EH (cell line): ENCODE data around the gene RUNX1.
"Not testable (repeated sequence)": the region's sequence is repeated elsewhere in the genome, so short reads cannot be mapped to it uniquely, and the experiment has no call there.

Source experiments
- DNase-seq: peaks from one replicate; pipeline ENCODE4 v3.0.0-alpha.2; 2015; ENCODE audit warnings: low read depth

RUNX1 gene

DNA sequence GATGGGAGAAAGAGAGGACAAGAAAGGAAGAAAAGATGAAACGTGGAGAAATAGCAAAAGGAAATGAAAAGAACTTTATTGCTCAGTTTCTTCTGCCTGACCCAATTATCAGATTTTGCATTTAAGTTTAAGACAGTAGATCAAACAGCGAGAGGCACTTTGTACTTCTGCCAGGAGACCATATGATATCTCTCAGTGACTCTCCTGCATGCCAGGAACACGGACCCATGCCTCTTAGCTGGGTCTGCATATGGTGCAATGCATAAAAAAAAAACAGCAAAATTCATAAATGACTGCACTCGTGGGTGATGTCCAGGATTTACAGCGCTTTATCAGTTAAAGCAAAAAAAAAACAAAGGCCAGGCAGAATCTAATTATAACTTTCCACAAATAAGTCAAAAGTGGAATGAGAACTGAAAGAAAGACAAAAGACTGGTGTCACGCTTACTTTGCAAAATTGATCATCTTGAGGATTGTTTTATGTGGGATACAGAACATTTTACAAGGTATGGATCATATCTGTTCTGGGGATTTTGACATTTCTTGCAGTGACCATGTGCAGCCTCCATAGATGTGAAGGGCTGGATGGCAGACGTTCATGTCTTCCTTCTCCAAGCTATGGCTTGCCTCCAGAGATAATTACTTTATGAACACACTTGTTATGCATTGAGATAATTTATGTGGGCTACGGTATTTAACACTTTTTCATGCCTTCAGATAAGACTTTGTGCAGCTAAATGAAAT, 79.5 kb downstream of the RUNX1 start:
- DNase-seq, result no peak

DNA sequence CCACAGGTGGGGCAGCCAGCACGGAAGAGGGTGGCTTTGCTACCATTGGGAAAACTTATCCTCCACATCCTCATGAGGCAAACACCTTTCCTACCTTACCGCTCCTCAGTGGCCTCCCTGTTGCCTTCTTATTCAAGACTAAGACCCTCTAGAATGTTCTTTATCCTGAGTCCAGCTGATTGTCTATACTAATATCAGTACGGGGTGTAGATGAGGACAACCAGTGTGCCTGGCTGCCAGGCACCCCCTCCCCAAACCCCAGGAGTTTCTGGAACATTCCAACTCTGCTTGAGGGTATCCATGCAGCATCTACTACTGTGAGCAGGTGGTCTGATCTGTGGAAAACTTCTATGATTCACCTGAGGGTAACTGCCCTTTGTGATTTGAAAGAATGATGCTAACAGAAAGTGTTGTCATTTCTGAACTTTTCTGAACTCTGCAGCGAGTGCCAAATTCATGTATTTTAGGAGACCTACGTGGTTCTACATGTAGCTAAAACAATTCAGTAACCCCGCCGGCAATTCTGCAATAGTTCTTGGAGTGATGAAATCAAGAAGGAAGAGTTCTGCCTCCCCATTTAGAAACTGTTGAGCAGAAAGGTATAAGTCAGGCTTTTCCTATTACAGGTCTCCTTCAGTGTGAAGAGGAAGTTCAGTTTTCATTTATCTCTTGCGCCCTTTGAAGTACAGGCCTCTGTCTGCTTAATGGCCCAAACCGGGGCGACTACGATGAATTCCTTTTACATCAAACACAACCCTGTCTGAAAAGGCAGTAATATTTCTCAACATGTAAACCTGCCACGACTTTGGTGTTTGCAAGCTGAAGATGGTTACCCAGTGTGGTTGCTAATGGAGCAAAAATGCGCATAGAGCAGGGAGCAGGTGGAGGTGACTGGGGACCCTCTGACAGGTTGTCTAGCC, 80.4 kb downstream of the RUNX1 start:
- DNase-seq, result no peak

DNA sequence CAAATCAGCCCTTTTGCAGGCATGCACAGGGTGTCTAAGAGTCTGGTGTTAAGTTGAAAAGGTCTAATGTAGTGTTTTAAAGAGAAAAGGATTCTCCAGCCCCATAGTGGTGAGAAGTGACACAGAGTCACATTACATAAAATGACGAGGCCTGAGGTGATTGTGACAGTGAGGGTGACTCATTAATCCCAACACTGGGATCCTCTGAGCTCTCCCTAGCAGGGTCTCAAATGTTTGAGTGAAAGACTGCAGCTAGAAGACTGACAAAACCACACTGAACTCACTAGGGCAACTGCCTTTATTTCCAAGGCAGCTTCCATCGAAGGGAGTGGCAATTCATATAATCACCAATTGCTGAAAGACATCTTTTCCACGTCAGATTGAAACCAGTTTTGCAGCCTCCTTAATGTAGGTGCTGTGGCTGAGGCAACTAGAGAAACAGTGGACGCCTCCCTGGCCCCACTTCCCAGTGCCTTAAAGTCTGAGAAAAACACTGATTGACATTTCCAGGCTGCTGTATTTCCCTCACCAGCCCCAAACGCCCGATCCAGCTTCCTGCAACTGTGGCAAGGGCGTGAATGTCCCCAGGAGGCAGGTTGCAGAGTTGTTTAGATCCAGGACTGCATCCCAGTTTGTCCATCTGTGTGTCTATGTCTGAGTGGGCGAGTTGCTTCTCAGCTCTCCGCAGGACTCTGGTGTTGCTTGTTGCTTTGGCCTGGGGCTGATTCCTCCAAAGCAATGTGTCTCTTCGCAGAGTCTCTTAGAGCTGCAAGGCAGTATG, 81.4 kb downstream of the RUNX1 start:
- peak; percentile 64 for DNase-seq

DNA sequence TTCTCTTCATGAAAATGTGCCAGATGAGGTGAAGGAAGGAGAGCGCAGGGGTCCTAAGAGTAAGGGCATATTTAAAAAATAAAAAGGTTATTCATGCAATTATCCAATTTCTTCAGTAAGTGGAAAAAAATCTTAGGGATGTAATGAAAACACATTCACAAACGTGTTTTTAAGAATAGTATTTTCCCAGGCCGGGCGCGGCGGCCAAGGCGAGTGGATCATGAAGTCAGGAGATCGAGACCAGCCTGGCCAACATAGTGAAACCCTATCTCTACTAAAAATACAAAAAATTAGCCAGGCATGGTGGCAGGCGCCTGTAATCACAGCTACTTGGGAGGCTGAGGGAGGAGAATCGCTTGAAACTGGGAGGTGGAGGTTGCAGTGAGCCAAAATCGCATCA, 82.2 kb downstream of the RUNX1 start:
- DNase-seq, result not testable (repeated sequence)

DNA sequence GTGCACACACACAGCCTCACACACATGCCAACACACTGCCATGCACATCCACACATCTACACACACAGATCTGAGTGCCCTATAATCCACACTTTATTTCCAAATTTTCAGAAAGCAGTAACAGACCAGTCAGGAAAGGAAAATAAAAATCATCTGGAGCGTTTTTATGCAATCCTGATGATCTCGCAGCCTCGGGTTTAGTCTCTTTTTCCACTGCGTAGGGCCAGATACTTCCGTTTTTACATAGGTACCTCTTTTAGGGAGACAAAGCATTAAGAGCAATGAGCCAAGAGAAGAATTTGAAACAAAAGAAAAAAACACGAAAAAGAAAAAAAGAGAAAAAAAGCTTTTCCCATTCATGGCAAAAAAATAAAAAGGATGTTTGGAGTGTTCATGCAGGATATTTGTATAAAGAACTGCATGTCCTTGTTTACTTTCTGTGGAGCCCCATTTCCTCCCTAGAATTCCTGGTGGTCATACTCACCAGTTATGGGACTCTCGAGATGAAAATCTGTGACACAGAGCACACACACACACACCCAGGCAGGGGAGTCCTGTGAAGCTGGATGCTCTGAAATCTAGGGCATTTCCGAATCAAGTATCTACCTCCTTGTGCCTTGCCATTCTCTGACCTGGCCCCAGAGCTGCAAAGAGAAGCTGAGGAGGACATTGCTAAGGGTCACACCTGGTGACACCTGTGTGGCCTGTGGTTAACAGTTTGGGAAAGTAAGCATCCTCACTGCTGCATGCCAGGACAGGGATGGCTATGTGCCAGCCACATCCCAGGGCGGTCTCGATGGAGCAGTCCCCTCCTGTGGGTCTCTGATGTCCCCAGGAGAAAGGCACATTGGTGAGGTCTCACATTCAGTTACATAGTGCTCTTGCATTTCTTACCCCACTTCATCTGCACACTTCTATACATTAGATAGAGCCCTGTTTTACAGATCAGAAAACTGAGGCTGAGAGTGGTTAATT, 83.6 kb downstream of the RUNX1 start:
- DNase-seq, result peak; percentile 90

DNA sequence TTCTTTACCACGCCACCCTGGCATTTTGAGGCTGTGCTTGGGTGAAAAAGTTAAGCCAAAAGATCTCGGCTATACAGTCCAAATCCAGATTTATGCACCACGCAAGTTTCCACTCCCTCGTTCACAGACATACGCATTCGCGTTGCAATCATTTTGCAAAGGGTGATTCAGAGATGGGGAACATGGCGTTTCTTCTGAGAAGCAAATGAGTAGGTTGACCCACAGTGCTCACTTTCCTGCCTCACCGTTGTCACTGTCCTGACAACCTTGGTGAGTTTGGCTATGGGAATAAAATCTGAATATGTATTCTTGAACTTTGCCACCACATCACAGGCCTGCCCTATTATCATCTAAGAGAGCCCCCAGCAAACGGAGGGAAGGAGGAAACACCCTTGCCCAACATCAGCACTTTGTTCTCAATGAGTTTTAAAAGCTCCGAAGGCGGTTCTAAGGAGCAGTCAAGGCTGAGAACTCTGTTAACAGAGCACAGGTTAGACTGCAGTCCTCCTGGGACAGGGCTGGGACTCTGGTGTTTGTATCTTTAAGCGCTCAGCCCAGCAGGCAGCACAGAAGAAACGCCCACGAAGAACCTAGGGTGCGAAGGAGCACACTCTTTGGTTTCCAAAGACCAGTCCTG, 86.4 kb downstream of the RUNX1 start:
- peak; percentile 32 for DNase-seq

DNA sequence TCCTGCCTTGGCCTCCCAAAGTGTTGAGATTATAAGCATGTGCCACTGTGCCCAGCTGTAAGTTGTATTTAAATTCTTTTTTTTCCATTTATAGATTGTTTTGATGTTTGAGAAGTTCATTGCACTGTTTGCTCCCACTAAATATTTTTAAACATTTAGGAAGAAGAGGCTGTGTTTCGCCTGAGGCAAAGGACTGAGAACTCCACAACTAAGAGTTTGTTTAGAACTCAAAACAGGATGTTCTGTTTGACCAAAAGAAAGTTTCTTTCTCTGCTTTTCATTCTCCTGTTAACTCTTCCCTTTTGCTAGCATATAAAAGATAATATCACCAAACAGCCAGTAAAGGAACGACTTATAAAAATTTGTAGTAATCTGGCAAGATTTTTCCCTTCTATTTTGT, 87.0 kb downstream of the RUNX1 start:
- peak; percentile 36 for DNase-seq

DNA sequence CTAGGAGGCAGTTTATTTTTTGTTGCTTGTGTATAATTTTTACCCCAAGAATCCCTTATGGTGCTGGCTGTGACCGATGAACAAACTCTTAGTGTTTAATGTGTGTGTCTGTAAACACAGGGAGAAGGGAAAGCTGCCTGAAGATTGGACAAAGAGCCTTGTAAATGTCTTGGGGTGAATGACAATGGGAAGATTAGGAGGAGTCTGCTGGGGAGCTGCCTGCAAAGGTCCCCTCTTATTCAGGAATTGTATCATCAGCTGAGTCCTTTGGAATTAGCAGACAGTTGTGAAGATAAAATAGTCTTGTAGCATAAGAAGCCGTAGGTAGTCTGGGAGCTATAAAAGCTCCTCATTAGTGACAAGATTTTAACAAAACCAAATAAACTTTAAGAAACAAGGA, 88.4 kb downstream of the RUNX1 start:
- no peak for DNase-seq

DNA sequence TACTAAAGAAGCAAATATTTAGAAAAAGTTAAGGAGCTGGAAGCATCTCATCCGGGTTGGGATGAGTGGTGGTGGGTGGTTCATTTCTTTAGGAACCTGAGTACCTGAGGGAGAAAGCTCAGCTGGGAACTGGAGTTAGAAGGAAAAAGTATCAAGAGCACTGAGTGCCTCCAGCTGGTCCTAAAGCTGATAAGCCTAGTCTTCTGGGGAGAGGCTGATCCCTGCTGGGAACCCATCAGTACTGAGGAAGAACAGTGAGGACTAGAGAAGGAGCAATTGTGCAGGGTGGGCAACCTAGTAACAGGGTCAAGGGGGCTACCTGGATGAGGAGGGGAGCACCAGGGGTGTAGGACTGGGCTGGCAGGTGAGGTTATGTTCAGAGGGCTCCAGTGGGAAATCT, 89.5 kb downstream of the RUNX1 start:
- no peak for DNase-seq

DNA sequence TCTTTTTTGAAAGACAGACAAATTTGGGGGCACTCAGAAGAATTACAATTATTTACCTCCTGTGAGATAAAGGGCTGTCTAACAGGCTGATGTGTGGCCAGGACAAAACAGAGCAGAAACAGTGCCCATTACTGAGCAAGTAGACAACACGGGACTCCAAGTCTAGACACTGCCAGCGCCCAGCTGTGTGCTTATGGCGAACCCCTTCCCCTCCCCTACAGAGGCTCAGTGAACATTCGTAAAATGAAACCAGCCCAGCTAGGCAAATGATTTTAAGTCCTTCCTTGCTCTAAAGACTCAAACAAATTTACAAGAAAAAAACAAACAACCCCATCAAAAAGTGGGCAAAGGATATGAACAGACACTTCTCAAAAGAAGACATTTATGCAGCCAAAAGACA, 91.1 kb downstream of the RUNX1 start:
- no peak for DNase-seq

DNA sequence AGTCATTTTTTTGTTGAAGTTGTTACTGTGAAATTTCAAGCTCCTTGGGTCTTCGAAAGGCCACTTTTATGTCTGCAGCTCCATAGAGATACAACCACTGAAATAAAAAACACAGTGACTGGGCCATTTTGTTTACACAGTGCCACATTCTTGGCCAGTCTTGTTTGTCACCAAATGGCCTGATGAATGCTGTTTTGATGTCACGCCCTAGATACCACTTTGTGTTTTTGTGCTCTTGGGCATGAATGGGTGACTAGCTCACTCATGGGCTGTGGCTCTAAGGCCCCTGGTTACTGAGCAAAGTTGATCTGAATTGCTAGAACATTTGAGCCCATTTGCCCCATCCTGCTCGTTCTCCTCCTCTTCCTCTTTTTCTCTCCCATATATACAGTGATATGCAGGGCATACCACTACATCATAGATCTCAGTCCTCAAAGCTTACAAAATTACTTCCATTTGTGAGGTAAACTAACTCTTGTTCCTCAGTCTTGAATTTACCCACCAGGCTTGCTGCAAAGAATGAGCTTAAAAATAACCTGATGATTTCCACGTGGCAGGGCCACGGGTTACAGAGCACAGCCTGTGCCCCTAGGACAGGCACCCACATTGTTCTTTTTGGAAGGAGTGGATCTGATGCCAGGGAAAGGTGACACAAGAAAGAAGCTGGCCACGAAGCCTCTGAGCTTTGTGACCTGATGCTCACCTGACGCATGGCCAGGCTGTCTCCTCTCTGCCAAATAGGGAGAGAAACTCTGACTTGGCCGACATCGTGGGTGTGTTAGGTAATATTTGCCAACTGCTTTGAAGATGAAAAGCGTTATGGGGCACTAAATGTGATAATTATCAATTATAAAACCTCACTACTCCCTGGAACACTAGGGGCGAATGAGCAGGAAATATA, 92.4 kb downstream of the RUNX1 start:
- DNase-seq, result no peak

DNA sequence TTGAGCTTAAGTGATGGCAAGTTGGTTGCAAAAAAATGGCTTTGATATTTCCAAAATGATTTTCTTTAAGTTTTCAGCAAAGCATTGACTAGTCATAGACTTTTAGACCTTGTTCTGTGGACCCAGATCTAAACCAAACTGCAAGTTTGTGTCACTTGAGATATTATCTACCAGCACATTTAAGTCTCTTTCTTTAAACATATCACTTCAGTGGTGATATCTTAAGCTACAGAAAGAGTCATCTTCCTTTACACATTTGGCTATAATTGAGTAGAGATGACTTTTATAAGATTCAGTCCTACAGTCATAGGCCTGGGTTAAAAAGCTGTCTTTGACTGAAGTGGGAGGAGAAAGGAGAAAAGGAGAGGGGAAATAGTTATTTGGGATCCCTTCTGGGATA, 95.2 kb downstream of the RUNX1 start:
- no peak for DNase-seq

DNA sequence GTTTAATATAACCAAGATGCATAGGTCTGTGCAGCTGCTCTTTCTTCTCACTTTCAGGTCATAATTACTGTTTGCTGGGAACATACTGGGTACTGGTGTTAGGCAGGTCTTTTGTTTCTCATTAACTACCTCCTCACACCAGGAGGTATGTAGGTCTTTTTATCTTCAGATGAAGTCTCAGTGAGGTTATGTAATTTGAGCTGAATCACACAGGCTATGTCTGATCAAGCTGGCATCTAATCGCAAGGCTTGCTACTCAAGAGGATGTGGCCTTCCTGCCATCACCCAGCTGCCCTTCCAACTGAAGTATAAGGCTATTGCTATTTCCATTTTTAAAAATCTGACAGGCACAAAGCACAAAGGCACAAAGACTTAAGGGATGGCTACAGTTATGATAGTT, 96.4 kb downstream of the RUNX1 start:
- no peak for DNase-seq

DNA sequence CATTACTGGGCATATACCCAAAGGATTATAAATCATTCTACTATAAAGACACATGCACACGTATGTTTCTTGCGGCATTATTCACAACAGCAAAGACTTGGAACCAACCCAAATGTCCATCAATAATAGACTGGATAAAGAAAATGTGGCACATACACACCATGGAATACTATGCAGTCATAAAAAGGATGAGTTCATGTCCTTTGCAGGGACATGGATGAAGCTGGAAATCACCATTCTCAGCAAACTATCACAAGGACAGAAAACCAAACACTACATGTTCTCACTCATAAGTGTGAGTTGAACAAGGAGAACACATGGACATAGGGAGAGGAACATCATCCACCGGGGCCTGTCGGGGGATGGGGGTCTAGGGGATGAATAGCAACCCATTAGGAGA, 97.2 kb downstream of the RUNX1 start:
- not testable (repeated sequence) for DNase-seq

DNA sequence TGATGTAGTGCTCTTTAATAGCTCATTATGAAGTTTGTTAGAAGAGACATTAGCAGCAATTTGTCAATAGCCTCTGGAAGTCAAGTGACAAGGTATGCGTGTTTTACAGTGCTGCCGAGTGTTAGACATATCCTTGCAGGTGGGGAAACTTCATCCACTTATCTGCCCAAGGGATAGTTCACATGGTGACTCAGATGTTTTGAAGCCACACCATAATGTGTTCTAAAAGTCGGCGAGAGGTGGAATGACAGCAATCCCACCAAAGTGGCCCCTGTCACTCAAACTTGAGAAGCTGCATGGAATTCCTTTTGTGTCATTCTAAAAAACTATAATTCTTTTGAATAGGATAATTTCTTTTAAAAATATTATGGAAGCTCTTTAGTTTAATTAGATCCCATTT, 98.1 kb downstream of the RUNX1 start:
- no peak for DNase-seq

DNA sequence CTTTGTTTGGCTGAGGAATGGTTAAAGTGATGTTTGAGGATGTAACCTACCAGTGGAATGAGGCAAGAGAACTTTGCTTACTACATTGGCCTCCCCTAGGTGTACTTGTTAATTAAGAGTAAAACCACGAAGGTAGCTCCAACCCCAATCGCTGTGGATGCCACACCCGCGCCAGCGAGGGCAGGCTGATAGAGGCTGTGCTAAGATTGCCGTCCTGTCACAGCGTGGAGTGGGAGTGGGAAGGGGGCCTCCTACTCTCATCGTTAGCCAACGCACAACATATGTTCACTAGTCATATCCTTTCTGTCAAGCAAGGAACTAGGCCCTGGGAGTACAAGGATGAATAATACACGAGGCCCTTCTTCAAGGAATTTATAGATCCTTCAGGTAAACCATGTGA, 99.6 kb downstream of the RUNX1 start:
- DNase-seq, result no peak

DNA sequence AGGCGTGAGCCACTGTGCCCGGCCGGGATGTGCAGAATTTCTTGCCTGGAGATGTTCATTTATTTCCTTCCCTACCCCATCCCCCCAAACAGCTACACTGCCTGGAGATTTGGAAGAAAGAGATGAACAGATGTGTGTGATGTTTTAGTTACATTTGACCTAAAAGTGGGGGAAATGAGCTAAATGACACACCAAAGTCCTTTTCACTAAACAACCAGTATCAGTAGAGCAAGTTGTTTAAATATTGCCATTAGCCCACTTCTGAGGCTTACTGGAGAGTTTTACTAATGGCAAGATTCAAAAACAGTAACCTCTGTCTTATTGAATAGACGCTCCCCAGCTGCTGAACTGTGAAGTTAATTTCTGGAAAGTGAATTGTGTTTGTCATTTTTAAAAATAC, 100.1 kb downstream of the RUNX1 start:
- DNase-seq, result no peak

DNA sequence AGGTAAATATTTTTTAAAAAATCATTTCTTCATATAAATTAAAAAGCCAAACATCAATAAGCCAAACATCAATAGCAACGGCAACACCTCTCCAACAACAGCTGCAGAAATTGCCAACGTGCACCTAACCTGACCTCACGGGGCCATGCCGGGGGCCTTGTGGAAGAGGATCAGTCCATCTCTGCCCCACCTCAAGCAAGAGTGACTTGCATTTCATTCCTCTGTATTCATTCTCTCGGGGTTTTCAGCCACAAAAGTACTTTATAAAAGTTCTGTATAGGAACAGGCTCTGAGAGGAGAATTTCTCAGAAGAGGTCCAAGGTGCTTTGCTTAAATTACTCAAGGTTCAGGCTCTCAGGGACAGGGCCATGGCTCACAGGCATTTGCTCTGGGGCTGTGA, 100.9 kb downstream of the RUNX1 start:
- DNase-seq, result no peak

DNA sequence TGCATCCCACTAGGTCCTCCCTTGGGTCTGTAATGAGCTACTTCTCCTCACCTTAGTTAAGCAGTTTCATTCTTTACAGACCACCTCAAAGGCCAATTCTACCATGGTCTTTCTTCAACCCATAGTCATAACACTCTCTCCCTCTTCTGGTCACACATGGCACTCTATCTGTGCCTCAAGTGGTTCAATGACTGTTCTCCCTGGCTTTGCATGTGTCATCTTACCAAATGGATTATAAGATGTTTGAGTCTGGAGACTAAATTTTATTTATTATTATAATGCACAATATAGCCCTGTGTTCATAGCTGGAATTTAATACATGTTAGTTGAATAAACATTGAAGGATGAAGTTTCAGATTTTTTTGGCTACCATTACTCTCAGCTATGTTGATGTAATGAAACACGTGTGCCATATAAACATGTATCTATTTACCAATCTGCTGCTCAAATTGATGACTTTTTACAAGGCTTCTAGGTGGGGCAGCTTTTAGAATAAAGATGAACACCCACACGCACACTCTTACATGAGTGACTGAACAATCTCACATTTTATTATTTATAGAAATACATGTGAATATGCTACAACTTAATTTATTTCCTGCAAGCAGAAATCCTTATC, 102.1 kb downstream of the RUNX1 start:
- no peak for DNase-seq
